H9 (cell line): ENCODE results near the gene NRCAM. TPM values are rescaled to one million over a fixed set of nuclear protein-coding genes. Genes with fewer than 3 reads are reported as not detected.
"Not testable (repeated sequence)": the region's sequence is repeated elsewhere in the genome, so short reads cannot be mapped to it uniquely, and the experiment has no call there.

Source experiments
- DNase-seq: peaks from one replicate; pipeline ENCODE4 v3.0.0-alpha.2; 2017
- H2AFZ ChIP-seq: one replicate; pipeline ENCODE4 v1.6.1; 2013; ENCODE audit warnings: mild to moderate bottlenecking, low read length, control low read depth, moderate library complexity
- H2AK5ac ChIP-seq: 2 replicates; pipeline ENCODE4 v1.6.1; 2013; ENCODE audit warnings: low read length, control low read depth, mixed read lengths; ENCODE audit not compliant: insufficient read length
- H2BK120ac ChIP-seq: one replicate; pipeline ENCODE4 v1.6.1; 2013; ENCODE audit warnings: low read depth, mild to moderate bottlenecking, low read length, control low read depth, inconsistent platforms; ENCODE audit not compliant: poor library complexity, severe bottlenecking
- H2BK12ac ChIP-seq: 2 replicates; pipeline ENCODE4 v1.6.1; 2013; ENCODE audit warnings: low read length, control low read depth, mixed read lengths, low read depth; ENCODE audit not compliant: insufficient read length
- H2BK15ac ChIP-seq: 2 replicates; pipeline ENCODE4 v1.6.1; 2013; ENCODE audit warnings: low read depth, low read length, control low read depth
- H2BK20ac ChIP-seq: one replicate; pipeline ENCODE4 v1.6.1; 2013; ENCODE audit warnings: low read depth, mild to moderate bottlenecking, low read length, control low read depth, inconsistent platforms; ENCODE audit not compliant: poor library complexity, severe bottlenecking
- H2BK5ac ChIP-seq: 2 replicates; pipeline ENCODE4 v1.6.1; 2013; ENCODE audit warnings: low read length, control low read depth, mixed read lengths; ENCODE audit not compliant: insufficient read length
- H3K14ac ChIP-seq: 2 replicates; pipeline ENCODE4 v1.6.1; 2013; ENCODE audit warnings: low read length, control low read depth; ENCODE audit not compliant: insufficient read depth
- H3K18ac ChIP-seq: 2 replicates; pipeline ENCODE4 v1.6.1; 2013; ENCODE audit warnings: low read depth, mild to moderate bottlenecking, mixed read lengths, low read length, control low read depth; ENCODE audit not compliant: insufficient read length
- H3K23ac ChIP-seq: 2 replicates; pipeline ENCODE4 v1.6.1; 2013; ENCODE audit warnings: low read length, control low read depth, mixed read lengths, low read depth; ENCODE audit not compliant: insufficient read length
- H3K23me2 ChIP-seq: 2 replicates; pipeline ENCODE4 v1.6.1; 2013; ENCODE audit warnings: low read depth, mild to moderate bottlenecking, mixed read lengths, low read length, control low read depth; ENCODE audit not compliant: insufficient read length, poor library complexity, severe bottlenecking
- H3K27ac ChIP-seq: 2 replicates; pipeline ENCODE4 v1.5.1; 2013; ENCODE audit warnings: low read length, control low read depth, mixed read lengths, low read depth; ENCODE audit not compliant: insufficient read length
- H3K27me3 ChIP-seq: 2 replicates; pipeline ENCODE4 v1.6.1; 2013; ENCODE audit warnings: low read length, control low read depth, inconsistent platforms; ENCODE audit not compliant: insufficient read depth
- H3K4ac ChIP-seq: 2 replicates; pipeline ENCODE4 v1.6.1; 2013; ENCODE audit warnings: low read depth, mild to moderate bottlenecking, control low read depth, inconsistent platforms, low read length, moderate library complexity
- H3K4me1 ChIP-seq: 2 replicates; pipeline ENCODE4 v1.6.1; 2013; ENCODE audit warnings: low read length, control low read depth, inconsistent platforms; ENCODE audit not compliant: insufficient read depth
- H3K4me2 ChIP-seq: 2 replicates; pipeline ENCODE4 v1.6.1; 2013; ENCODE audit warnings: low read length, control low read depth, mixed read lengths; ENCODE audit not compliant: insufficient read length, insufficient read depth
- H3K56ac ChIP-seq: 2 replicates; pipeline ENCODE4 v1.6.1; 2013; ENCODE audit warnings: low read depth, mild to moderate bottlenecking, mixed read lengths, low read length, control low read depth; ENCODE audit not compliant: insufficient read length
- H3K79me1 ChIP-seq: 2 replicates; pipeline ENCODE4 v1.6.1; 2013; ENCODE audit warnings: low read depth, mild to moderate bottlenecking, moderate library complexity, low read length, control low read depth, inconsistent platforms; ENCODE audit not compliant: insufficient read depth, poor library complexity, severe bottlenecking
- H3K79me2 ChIP-seq: 2 replicates; pipeline ENCODE4 v1.6.1; 2013; ENCODE audit warnings: low read length, control low read depth, inconsistent platforms; ENCODE audit not compliant: insufficient read depth
- H3K9ac ChIP-seq: 2 replicates; pipeline ENCODE4 v1.6.1; 2013; ENCODE audit warnings: low read length, control low read depth, mixed read lengths; ENCODE audit not compliant: insufficient read length; ENCODE audit errors: extremely low read depth
- H3K9me3 ChIP-seq: one replicate; pipeline ENCODE4 v1.6.1; 2013; ENCODE audit warnings: low read depth, low read length, inconsistent platforms; ENCODE audit not compliant: control insufficient read depth
- H3T11ph ChIP-seq: one replicate; pipeline ENCODE4 v1.6.1; 2013; ENCODE audit warnings: mild to moderate bottlenecking, low read length, control low read depth, inconsistent platforms
- H4K20me1 ChIP-seq: one replicate; pipeline ENCODE4 v1.6.1; 2013; ENCODE audit not compliant: control insufficient read depth, insufficient read length, insufficient read depth
- H4K5ac ChIP-seq: 2 replicates; pipeline ENCODE4 v1.6.1; 2013; ENCODE audit warnings: low read depth, mild to moderate bottlenecking, mixed read lengths, low read length, control low read depth; ENCODE audit not compliant: insufficient read length
- H4K8ac ChIP-seq: replicated peaks from 2 replicates; pipeline ENCODE4 v1.6.1; 2013; ENCODE audit warnings: low read length, control low read depth, mixed read lengths, low read depth; ENCODE audit not compliant: insufficient read length
- H4K91ac ChIP-seq: 2 replicates; pipeline ENCODE4 v1.6.1; 2013; ENCODE audit warnings: low read depth, mild to moderate bottlenecking, moderate library complexity, mixed read lengths, low read length, control low read depth; ENCODE audit not compliant: insufficient read length
- H3K27ac Mint-ChIP-seq, 3 experiments: 2 replicates in 2 of 3; 3 replicates in 1 of 3; pipeline ENCODE4 v1.8.0; 2020 to 2021; ENCODE audit warnings: mixed read lengths in 3 of 3, mild to moderate bottlenecking in 1 of 3, moderate library complexity in 1 of 3
- H3K27me3 Mint-ChIP-seq: 2 replicates; pipeline ENCODE4 v1.8.0; 2021; ENCODE audit warnings: low read depth, mild to moderate bottlenecking, moderate library complexity, mixed read lengths
- H3K36me3 Mint-ChIP-seq, 3 experiments: 2 replicates in 2 of 3; 3 replicates in 1 of 3; pipeline ENCODE4 v1.8.0; 2020 to 2021; ENCODE audit warnings: low read depth in 3 of 3, mixed read lengths in 3 of 3; ENCODE audit not compliant: insufficient read depth in 1 of 3
- H3K4me1 Mint-ChIP-seq, 2 experiments: 2 replicates each; pipeline ENCODE4 v1.8.0; 2020; ENCODE audit warnings: mixed read lengths in 2 of 2
- H3K4me3 Mint-ChIP-seq, 2 experiments: 2 replicates in 1 of 2; 3 replicates in 1 of 2; pipeline ENCODE4 v1.8.0; 2020 to 2021; ENCODE audit warnings: mild to moderate bottlenecking in 2 of 2, mixed read lengths in 2 of 2, moderate library complexity in 1 of 2
- H3K9me3 Mint-ChIP-seq, 2 experiments: 2 replicates in 1 of 2; 3 replicates in 1 of 2; pipeline ENCODE4 v1.8.0; 2020; ENCODE audit warnings: mild to moderate bottlenecking in 2 of 2, mixed read lengths in 2 of 2, moderate library complexity in 1 of 2
- CTCF ChIP-seq: fragments of 200-600 bp; sonication (generic); conservative IDR thresholded peaks from 3 replicates; pipeline ENCODE4 v1.8.0; 2021; ENCODE audit warnings: antibody characterized with exemption, mild to moderate bottlenecking
- WGBS: extraction: QIAGEN DNeasy Blood & Tissue Kit; methylation state at CpG from one replicate; pipeline ENCODE4 v1.1.7; 2013; ENCODE audit warnings: missing lambda C conversion rate, low lambda C conversion rate, mixed read lengths; ENCODE audit not compliant: insufficient read length; ENCODE audit errors: extremely low coverage; 5-methylcytosine and 5-hydroxymethylcytosine counted together
- total RNA-seq: library from RNA; stranded (reverse); gene quantifications from 2 replicates; pipeline ENCODE4 v1.2.1, GENCODE V29; 2021

NRCAM gene
- total RNA-seq, 1 experiment from 2014 or later, result 2.3 TPM

GRCh38 chr7:108395426-108395825 lies 60.8 kb downstream of the NRCAM start:
- peaks cover 0 to 10% (median 3%) of the 10 kb centered on the region in 3 experiments; a peak in 3 of 7 replicates for H3K36me3 Mint-ChIP-seq
- Histone ChIP-seq H3K9me3 (no peaks in the 10 kb centered on the region), H2BK120ac (no peak overlapping the region), H2BK12ac (no peak overlapping the region), H3K23me2 (no peaks in the 10 kb centered on the region), H2BK5ac (no peak overlapping the region), H3K18ac (no peak overlapping the region), H2AFZ (no peak overlapping the region), H4K91ac (no peak overlapping the region), H2BK20ac (no peak overlapping the region), H3K9ac (no peak overlapping the region), H4K8ac (no peak overlapping the region), H3K56ac (no peak overlapping the region), H3K27ac (no peak overlapping the region), H2AK5ac (no peak overlapping the region), H3T11ph (no peak overlapping the region), H3K4ac (no peak overlapping the region), H3K4me2 (no peak overlapping the region), H3K79me1 (no peaks in the 10 kb centered on the region), H4K5ac (no peak overlapping the region), H2BK15ac (no peak overlapping the region), H3K4me1 (no peaks in the 10 kb centered on the region; the same call in 1 of the 2 replicates), H4K20me1 (no peaks in the 10 kb centered on the region), H3K79me2 (no peaks in the 10 kb centered on the region), H3K27me3 (no peaks in the 10 kb centered on the region), H3K23ac (no peak overlapping the region), H3K14ac (no peak overlapping the region)
- H3K4me1 Mint-ChIP-seq, result peaks cover 5 to 9% of the 10 kb centered on the region in 2 experiments; a peak in 3 of 4 replicates
- no peaks in the 10 kb centered on the region; a peak in 1 of 5 replicates for H3K9me3 Mint-ChIP-seq
- no peaks in the 10 kb centered on the region for H3K27me3 Mint-ChIP-seq
- no peak for DNase-seq
- no peak overlapping the region for H3K27ac Mint-ChIP-seq
- H3K4me3 Mint-ChIP-seq, result no peak overlapping the region
- no peak for TF ChIP-seq CTCF

- no CpG with 5 or more reads among the region's 10 CpGs for WGBS
- H3K56ac ChIP-seq, H2BK15ac ChIP-seq, H2BK5ac ChIP-seq, H3K23me2 ChIP-seq, H3K27ac ChIP-seq, H4K91ac ChIP-seq, H3T11ph ChIP-seq, H3K4me1 Mint-ChIP-seq, H3K4me3 Mint-ChIP-seq, DNase-seq, H3K4me1 ChIP-seq, H3K79me1 ChIP-seq, H3K79me2 ChIP-seq, H3K9me3 Mint-ChIP-seq, H3K9me3 ChIP-seq, H2BK20ac ChIP-seq, H3K4me2 ChIP-seq, H2BK120ac ChIP-seq, H4K8ac ChIP-seq, H3K27ac Mint-ChIP-seq, H3K4ac ChIP-seq, H4K20me1 ChIP-seq, H2AFZ ChIP-seq, H3K14ac ChIP-seq, H2AK5ac ChIP-seq, H3K27me3 Mint-ChIP-seq, H2BK12ac ChIP-seq, H3K9ac ChIP-seq, H3K27me3 ChIP-seq, H3K23ac ChIP-seq, H3K18ac ChIP-seq, H4K5ac ChIP-seq: not testable (repeated sequence)
- peaks cover 0 to 10% (median 3%) of the 10 kb centered on the region in 3 experiments; a peak in 3 of 7 replicates for H3K36me3 Mint-ChIP-seq
These were observed 63.1 kb downstream of the NRCAM start for GRCh38 chr7:108393097-108393496.
